HepG2 (cell line): ENCODE measurements around the gene ZFP90. TPM values are rescaled to one million over a fixed set of nuclear protein-coding genes. Genes with fewer than 3 reads are reported as not detected.

Experiments used
- ATAC-seq: fragments of 200-7000 bp; cut with Tn5 transposase; 3 replicates; pipeline ENCODE4 v1.9.1; 2020; ENCODE audit warnings: mild to moderate bottlenecking, moderate library complexity
- BruUV-seq: library from RNA; stranded (reverse); fragments of 400-500 nt; replicated peaks from 2 replicates; lab custom pipeline; 2021; lab: Mats Ljungman, UMichigan
- CTCF ChIA-PET: fragments of 300-600 bp; formaldehyde crosslinking; extraction: SDS; loops from one replicate; lab custom pipeline; 2021; ENCODE audit warnings: low total read pairs, inconsistent platforms, low intra/inter-chr PET ratio; lab: Yijun Ruan, JAX
- POLR2A ChIA-PET: fragments of 350-600 bp; sonication (Branson Sonifier 250); formaldehyde crosslinking; loops from one replicate; lab custom pipeline; 2020; ENCODE audit warnings: antibody characterized with exemption, inconsistent platforms; lab: Yijun Ruan, JAX
- DNase-seq: peaks from one replicate; pipeline ENCODE4 v3.0.0-alpha.2; 2015; ENCODE audit warnings: low spot score
- FAIRE-seq: peaks from 3 replicates; lab custom pipeline; 2011; peaks lifted over from hg19 to GRCh38; lab: Jason Lieb, UNC
- H2AFZ ChIP-seq: one replicate; pipeline ENCODE4 v1.6.1; 2011; ENCODE audit warnings: low read length, inconsistent platforms
- H3K27ac ChIP-seq: fragments of 300-600 bp; 3 replicates; pipeline ENCODE4 v1.8.0; 2011; ENCODE audit warnings: mixed run types, mild to moderate bottlenecking, mixed read lengths, low read length, inconsistent platforms; ENCODE audit not compliant: insufficient read depth; ENCODE audit errors: extremely low read length
- H3K27me3 ChIP-seq, 2 experiments: fragments of 200-600 bp in 1 of 2; 2 replicates in 1 of 2; 3 replicates in 1 of 2; pipeline versions ENCODE4 v1.6.0 to v1.8.0; 2011; ENCODE audit warnings: low read length in 2 of 2, mild to moderate bottlenecking in 2 of 2, moderate library complexity in 2 of 2, inconsistent platforms in 1 of 2; ENCODE audit not compliant: insufficient read depth in 2 of 2, control insufficient read depth in 1 of 2
- H3K36me3 ChIP-seq, 2 experiments: fragments of 200-600 bp in 1 of 2; replicated peaks in 1 of 2; 2 replicates in 1 of 2; 3 replicates in 1 of 2; pipeline versions ENCODE4 v1.5.1 to v1.8.0; 2011; ENCODE audit warnings: low read length in 2 of 2, inconsistent platforms in 1 of 2; ENCODE audit not compliant: insufficient read depth in 2 of 2, control insufficient read depth in 1 of 2
- H3K4me1 ChIP-seq: 2 replicates; pipeline ENCODE4 v1.5.1; 2012; ENCODE audit warnings: low read length, inconsistent platforms; ENCODE audit not compliant: insufficient read depth
- H3K4me2 ChIP-seq: 2 replicates; pipeline ENCODE4 v1.6.0; 2011; ENCODE audit warnings: low read depth, low read length, inconsistent platforms
- H3K4me3 ChIP-seq, 3 experiments: fragments of 200-600 bp in 1 of 3; sonication (generic), shearing (Covaris generic) in 1 of 3; replicated peaks in 1 of 3; 2 replicates each; pipeline ENCODE4 v1.5.1; 2011 to 2016; ENCODE audit warnings: low read length in 3 of 3, inconsistent platforms in 2 of 3, low read depth in 2 of 3, mild to moderate bottlenecking in 2 of 3, control low read depth in 1 of 3, mixed read lengths in 1 of 3; ENCODE audit not compliant: insufficient read depth in 1 of 3
- H3K79me2 ChIP-seq: one replicate; pipeline ENCODE4 v1.6.1; 2011; ENCODE audit warnings: low read length, inconsistent platforms; ENCODE audit not compliant: insufficient read depth
- H3K9ac ChIP-seq: 2 replicates; pipeline ENCODE4 v1.6.0; 2011; ENCODE audit warnings: mild to moderate bottlenecking, low read depth, low read length, inconsistent platforms; ENCODE audit not compliant: insufficient read depth
- H3K9me3 ChIP-seq: 2 replicates; pipeline ENCODE4 v1.5.1; 2012; ENCODE audit warnings: mild to moderate bottlenecking, low read length
- H4K20me1 ChIP-seq: 2 replicates; pipeline ENCODE4 v1.6.0; 2011; ENCODE audit warnings: inconsistent platforms, mild to moderate bottlenecking, low read length, moderate library complexity; ENCODE audit not compliant: insufficient read depth
- CTCF ChIP-seq: sonication (generic); formaldehyde crosslinking; IDR thresholded peaks from 2 replicates; pipeline ENCODE4 v1.5.0; 2020; ENCODE audit warnings: mild to moderate bottlenecking, missing genetic modification reagents, moderate library complexity
- EZH2 ChIP-seq: conservative IDR thresholded peaks from 2 replicates; pipeline ENCODE4 v1.6.1; 2012; ENCODE audit warnings: mild to moderate bottlenecking, low read depth, low read length, moderate library complexity
- HMG20A ChIP-seq: IDR thresholded peaks from 2 replicates; pipeline ENCODE4 v1.6.1; 2016; ENCODE audit warnings: borderline replicate concordance
- HOXA5 ChIP-seq: sonication (generic); formaldehyde crosslinking; IDR thresholded peaks from 2 replicates; pipeline ENCODE4 v1.4.0; 2020; ENCODE audit warnings: missing genetic modification reagents
- NFATC3 ChIP-seq: sonication (generic); formaldehyde crosslinking; IDR thresholded peaks from 2 replicates; pipeline ENCODE4 v1.5.1; 2020; ENCODE audit warnings: mild to moderate bottlenecking, missing genetic modification reagents
- RFX1 ChIP-seq: fragments of 450-650 bp; IDR thresholded peaks from 2 replicates; pipeline ENCODE4 v1.6.1; 2017
- TCF12 ChIP-seq, 2 experiments: fragments of 450-650 bp in 1 of 2; sonication (generic) in 1 of 2; formaldehyde crosslinking in 1 of 2; IDR thresholded peaks; 2 replicates each; pipeline versions ENCODE4 v1.6.1 to v1.8.0; 2017 to 2022; ENCODE audit warnings: antibody characterized with exemption in 1 of 2, mild to moderate bottlenecking in 1 of 2, missing genetic modification reagents in 1 of 2, moderate library complexity in 1 of 2
- USF2 ChIP-seq, 2 experiments: sonication (generic) in 1 of 2; formaldehyde crosslinking in 1 of 2; IDR thresholded peaks; 2 replicates each; pipeline versions ENCODE4 v1.5.1 to v1.6.1; 2011 to 2020; ENCODE audit warnings: borderline replicate concordance in 1 of 2, low read depth in 1 of 2, low read length in 1 of 2, mild to moderate bottlenecking in 1 of 2, missing genetic modification reagents in 1 of 2, moderate library complexity in 1 of 2
- ZKSCAN1 ChIP-seq: fragments of 150-350 bp; IDR thresholded peaks from 2 replicates; pipeline ENCODE4 v1.6.1; 2014; ENCODE audit warnings: low read length
- ZNF260 ChIP-seq: sonication (generic); formaldehyde crosslinking; IDR thresholded peaks from 2 replicates; pipeline ENCODE4 v1.4.0; 2020; ENCODE audit warnings: missing genetic modification reagents, low read depth, mild to moderate bottlenecking, borderline replicate concordance
- ZNF430 ChIP-seq: sonication (generic); formaldehyde crosslinking; IDR thresholded peaks from 2 replicates; pipeline ENCODE4 v1.9.0; 2021; ENCODE audit warnings: mild to moderate bottlenecking, missing genetic modification reagents
- ZNF598 ChIP-seq: sonication (generic); formaldehyde crosslinking; IDR thresholded peaks from 2 replicates; pipeline ENCODE4 v1.5.1; 2020; ENCODE audit warnings: mild to moderate bottlenecking, missing genetic modification reagents, borderline replicate concordance
- WGBS: methylation state at CpG from one replicate; pipeline ENCODE4 v1.1.6; 2017; ENCODE audit warnings: low lambda C conversion rate; 5-methylcytosine and 5-hydroxymethylcytosine counted together
- in situ Hi-C: cut with HindIII; loops from 2 replicates; pipeline ENCODE4 v1.10.0; 2017; ENCODE audit warnings: low pct_unique_long_range_greater_than_20kb; ENCODE audit not compliant: extremely low pct_ligation_motif_present
- intact Hi-C: fragments of 100-400 bp; cut with micrococcal nuclease; formaldehyde crosslinking; loops from one replicate; pipeline ENCODE4 v1.10.0; 2022; ENCODE audit not compliant: unreplicated experiment
- polyA plus RNA-seq, 8 experiments: library from polyadenylated mRNA; depleted of rRNA in 3 of 8; stranded (reverse) in 7 of 8; unstranded in 1 of 8; fragments of >200 nt; fragmentation: Illumina TruSeq in 4 of 8; extraction: Trizol in 4 of 8; gene quantifications; 2 replicates each; pipeline versions ENCODE4 v1.2.1 to v1.2.3, GENCODE V29; 2011 to 2016; ENCODE audit warnings: low read depth in 4 of 8, missing spikeins in 1 of 8, mixed read lengths in 1 of 8; ENCODE audit not compliant: insufficient read depth in 1 of 8
- total RNA-seq, 5 experiments: library from RNA; depleted of rRNA; stranded (reverse); fragments of >200 nt; fragmentation: Illumina TruSeq; extraction: Trizol; gene quantifications; 2 replicates each; pipeline ENCODE4 v1.2.3, GENCODE V29; 2016; ENCODE audit warnings: low read depth in 1 of 5
- TF ChIP-seq, protein P1 (sequence below), 2 experiments: fragments of 450-650 bp in 1 of 2; sonication (generic) in 1 of 2; formaldehyde crosslinking; IDR thresholded peaks; 2 replicates each; pipeline versions ENCODE4 v1.5.0 to v1.8.0; 2020 to 2022; ENCODE audit warnings: mild to moderate bottlenecking in 1 of 2, missing genetic modification reagents in 1 of 2
- TF ChIP-seq, protein P2 (sequence below): sonication (generic); formaldehyde crosslinking; IDR thresholded peaks from 2 replicates; pipeline ENCODE4 v1.8.0; 2022; ENCODE audit warnings: missing genetic modification reagents, mild to moderate bottlenecking, borderline replicate concordance

Gene ZFP90
- total and polyA plus RNA-seq, 2 of the 13 experiments (the other 11 are each of a cell fraction or from before 2014, with no cell fraction given), result 17.6 to 18.9 TPM

- TF ChIP-seq, protein P1, sequence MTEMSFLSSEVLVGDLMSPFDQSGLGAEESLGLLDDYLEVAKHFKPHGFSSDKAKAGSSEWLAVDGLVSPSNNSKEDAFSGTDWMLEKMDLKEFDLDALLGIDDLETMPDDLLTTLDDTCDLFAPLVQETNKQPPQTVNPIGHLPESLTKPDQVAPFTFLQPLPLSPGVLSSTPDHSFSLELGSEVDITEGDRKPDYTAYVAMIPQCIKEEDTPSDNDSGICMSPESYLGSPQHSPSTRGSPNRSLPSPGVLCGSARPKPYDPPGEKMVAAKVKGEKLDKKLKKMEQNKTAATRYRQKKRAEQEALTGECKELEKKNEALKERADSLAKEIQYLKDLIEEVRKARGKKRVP (CRISPR knock-in tag; IDR thresholded peaks at IDR 0.05), result peak in 1 of 2 experiments; percentile 86; a peak in 2 of 4 replicates
- TF ChIP-seq ZNF430 (CRISPR knock-in tag) (peak; percentile 57; the same call in 1 of the 2 replicates), CTCF (CRISPR knock-in tag) (0 out of 2 replicates have a peak, but pooled peaks have one; percentile 24), HOXA5 (no peak), ZKSCAN1 (peak; percentile 73; the same call in 1 of the 2 replicates), NFATC3 (CRISPR knock-in tag) (no peak), RFX1 (no peak)
- TF ChIP-seq, protein P2, sequence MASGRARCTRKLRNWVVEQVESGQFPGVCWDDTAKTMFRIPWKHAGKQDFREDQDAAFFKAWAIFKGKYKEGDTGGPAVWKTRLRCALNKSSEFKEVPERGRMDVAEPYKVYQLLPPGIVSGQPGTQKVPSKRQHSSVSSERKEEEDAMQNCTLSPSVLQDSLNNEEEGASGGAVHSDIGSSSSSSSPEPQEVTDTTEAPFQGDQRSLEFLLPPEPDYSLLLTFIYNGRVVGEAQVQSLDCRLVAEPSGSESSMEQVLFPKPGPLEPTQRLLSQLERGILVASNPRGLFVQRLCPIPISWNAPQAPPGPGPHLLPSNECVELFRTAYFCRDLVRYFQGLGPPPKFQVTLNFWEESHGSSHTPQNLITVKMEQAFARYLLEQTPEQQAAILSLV, result no peak
Observed at GRCh38 chr16:68592466-68593337, 53.6 kb downstream of the ZFP90 start (continued).

GRCh38 chr16:68596266-68596665, 57.2 kb downstream of the ZFP90 start:
- Histone ChIP-seq H3K4me3 (no peak overlapping the region), H3K36me3 (no peaks in the 10 kb centered on the region), H3K9ac (no peak overlapping the region), H3K4me1 (no peaks in the 10 kb centered on the region), H4K20me1 (no peaks in the 10 kb centered on the region), H2AFZ (no peak overlapping the region), H3K4me2 (no peak overlapping the region), H3K9me3 (no peaks in the 10 kb centered on the region), H3K79me2 (no peaks in the 10 kb centered on the region), H3K27ac (no peak overlapping the region), H3K27me3 (peaks cover 0 to 3% of the 10 kb centered on the region in 2 experiments; a peak in 1 of 5 replicates)
- no TSS peak for BruUV-seq
- WGBS, result 90% methylated on average over 6 of the region's 6 CpGs
- ATAC-seq, result no peak
- ChIA-PET POLR2A (no interaction called here), CTCF (no interaction called here)
- intact Hi-C loops, result no loop called here
- DNase-seq, result no peak
- in situ Hi-C loops, result no loop called here
- no peak for FAIRE-seq
- TF ChIP-seq TCF12 (IDR thresholded peaks at IDR 0.05), result no peak
- TF ChIP-seq TCF12 (CRISPR knock-in tag; IDR thresholded peaks at IDR 0.05), result no peak
- no peak for TF ChIP-seq EZH2
- TF ChIP-seq ZNF260 (CRISPR knock-in tag), result no peak
- no peak for TF ChIP-seq HMG20A (CRISPR knock-in tag)
- no peak for TF ChIP-seq ZNF598 (CRISPR knock-in tag)
- no peak for TF ChIP-seq USF2 (IDR thresholded peaks at IDR 0.05; ENCODE audit: low read depth, low read length)
- no peak for TF ChIP-seq USF2 (CRISPR knock-in tag; IDR thresholded peaks at IDR 0.05; ENCODE audit: borderline replicate concordance)
